HG03066 (cell line): ENCODE data around the gene PCDHGC5.

Experiments used
- ATAC-seq: cut with Tn5 transposase; IDR thresholded peaks from one replicate; pipeline ENCODE4 v1.9.1; 2021; ENCODE audit warnings: low read depth; ENCODE audit not compliant: unreplicated experiment

PCDHGC5 gene

GRCh38 chr5:141490271-141490670, 1.4 kb downstream of the PCDHGC5 start:
- ATAC-seq: no peak

DNA sequence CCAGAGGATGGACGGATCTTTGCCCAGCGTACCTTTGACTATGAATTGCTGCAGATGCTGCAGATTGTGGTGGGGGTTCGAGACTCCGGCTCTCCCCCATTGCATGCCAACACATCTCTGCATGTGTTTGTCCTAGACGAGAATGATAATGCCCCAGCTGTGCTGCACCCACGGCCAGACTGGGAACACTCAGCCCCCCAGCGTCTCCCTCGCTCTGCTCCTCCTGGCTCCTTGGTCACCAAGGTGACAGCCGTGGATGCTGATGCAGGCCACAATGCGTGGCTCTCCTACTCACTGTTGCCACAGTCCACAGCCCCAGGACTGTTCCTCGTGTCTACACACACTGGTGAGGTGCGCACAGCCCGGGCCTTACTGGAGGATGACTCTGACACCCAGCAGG, 1.9 kb downstream of the PCDHGC5 start:
- ATAC-seq: no peak

DNA sequence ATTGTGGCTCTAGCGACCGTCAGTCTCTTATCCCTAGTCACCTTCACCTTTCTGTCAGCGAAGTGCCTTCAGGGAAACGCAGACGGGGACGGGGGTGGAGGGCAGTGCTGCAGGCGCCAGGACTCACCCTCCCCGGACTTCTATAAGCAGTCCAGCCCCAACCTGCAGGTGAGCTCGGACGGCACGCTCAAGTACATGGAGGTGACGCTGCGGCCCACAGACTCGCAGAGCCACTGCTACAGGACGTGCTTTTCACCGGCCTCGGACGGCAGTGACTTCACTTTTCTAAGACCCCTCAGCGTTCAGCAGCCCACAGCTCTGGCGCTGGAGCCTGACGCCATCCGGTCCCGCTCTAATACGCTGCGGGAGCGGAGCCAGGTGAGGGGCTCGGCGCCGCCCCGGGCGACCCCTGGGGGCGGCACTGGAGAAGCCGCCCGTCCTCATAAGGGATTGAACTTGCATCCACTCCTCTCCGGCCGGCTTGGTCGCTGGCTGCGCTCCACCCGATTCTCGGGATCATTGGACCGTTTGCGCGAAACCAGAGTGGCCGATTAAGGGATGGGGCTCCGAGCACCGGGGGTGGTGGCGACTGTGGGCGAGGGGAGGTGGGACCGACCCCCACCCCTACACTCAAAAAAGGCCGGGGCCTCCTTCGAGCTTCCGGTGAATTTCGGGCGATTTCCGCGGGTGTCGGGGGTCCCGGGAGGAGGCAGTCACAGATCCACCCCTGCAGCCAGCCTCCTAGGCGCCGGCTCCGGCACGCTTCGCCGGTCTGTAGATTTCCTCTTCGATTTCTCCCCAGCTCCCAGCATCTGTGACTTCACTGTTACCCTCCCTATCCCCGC, 2.7 kb downstream of the PCDHGC5 start:
- ATAC-seq: no peak

- no peak for ATAC-seq
These were observed 3.4 kb downstream of the PCDHGC5 start for GRCh38 chr5:141492168-141492885.

- no peak for ATAC-seq
These were observed 4.9 kb downstream of the PCDHGC5 start for GRCh38 chr5:141493500-141494422.

DNA sequence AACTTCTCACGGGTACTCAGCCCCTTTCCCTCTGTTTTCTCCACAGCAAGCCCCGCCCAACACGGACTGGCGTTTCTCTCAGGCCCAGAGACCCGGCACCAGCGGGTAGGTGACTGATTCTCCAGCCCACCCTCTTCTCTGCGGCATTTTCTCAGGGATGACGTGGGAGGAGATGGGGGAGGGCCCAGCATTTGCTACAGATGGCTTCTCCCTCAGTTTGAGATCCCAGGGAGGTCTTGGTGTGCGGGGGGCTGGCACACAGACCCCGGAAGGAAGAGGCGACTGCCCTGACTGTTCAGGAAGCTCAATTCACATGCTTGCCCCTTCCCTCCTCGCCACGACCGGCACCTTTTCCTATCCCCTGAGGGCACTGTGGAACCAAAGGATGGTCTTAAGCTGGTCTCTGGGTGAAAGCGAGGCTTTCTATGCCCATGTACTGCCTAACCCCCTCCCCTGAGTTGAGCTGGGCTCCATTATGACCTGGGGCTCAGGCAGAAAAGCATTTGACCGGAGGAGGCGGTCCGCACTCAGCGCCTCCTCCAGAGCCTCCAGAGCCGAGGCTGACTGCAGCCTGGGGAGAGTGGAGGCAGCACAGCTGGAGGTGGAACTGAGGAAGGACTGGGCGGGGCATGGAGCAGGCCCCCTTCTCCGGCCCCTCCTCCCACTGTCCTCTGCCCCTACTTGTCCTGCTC, 6.0 kb downstream of the PCDHGC5 start:
- ATAC-seq: no peak

DNA sequence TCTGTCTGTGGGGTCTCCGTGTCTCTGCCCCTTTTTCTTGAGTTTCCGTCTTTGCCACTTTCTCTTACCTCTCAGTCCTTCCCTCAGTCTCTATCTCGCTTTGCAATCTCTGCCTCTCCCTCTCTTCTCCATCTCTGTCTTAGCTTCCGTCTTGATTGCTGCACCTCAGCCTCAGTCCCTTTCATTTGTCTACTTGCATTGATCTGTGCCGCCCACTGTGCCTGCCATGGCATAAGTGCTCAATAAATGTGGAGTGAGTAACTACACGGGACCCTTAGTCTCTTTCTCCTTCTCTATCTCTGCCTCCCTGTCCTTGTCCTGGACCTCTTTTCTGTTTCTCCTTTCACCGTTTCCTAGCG, 6.6 kb downstream of the PCDHGC5 start:
- ATAC-seq: no peak

GRCh38 chr5:141496038-141496437, 7.2 kb downstream of the PCDHGC5 start:
- ATAC-seq: no peak

DNA sequence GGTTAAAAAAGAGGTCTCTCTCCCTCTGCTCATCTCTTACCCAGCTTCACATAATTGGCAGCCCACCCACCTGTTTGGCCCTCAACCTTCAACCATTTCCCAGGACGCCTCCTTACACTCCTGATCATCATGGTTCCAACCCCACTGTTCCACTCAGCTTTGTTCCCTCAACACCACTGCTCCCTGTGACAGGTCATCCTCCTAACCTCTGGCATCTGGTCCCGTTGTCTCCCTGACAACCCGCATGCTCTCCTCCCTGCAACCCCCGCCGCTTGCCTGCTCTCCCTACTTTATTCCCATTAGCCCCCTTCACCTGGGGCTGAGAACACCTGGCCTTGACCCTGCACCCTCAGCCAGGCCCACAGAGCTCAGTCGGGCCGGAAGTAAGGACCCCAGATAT, 12.9 kb downstream of the PCDHGC5 start:
- ATAC-seq: no peak

GRCh38 chr5:141503681-141504080, 14.8 kb downstream of the PCDHGC5 start:
- ATAC-seq: no peak

DNA sequence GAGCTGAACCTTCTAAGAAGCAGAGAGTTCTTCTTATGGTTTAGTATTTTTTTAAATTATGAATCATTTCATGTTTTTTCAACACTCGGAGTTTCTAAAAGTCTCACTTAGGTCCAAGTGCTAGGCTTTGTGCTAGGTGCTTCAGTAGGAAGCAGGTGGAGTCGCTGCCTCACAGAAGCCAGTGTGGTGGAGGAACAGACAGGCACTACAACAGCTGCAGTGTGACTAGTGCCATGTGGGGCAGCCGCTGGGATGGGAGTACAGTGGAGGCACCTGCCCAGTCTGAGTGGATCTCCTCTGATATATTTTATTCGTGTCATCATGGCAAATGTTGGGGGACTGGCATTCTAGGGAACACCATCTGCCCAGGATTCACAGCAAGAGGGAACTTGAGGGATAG, 15.3 kb downstream of the PCDHGC5 start:
- no peak for ATAC-seq

GRCh38 chr5:141506381-141507155, 17.7 kb downstream of the PCDHGC5 start:
- ATAC-seq: no peak

DNA sequence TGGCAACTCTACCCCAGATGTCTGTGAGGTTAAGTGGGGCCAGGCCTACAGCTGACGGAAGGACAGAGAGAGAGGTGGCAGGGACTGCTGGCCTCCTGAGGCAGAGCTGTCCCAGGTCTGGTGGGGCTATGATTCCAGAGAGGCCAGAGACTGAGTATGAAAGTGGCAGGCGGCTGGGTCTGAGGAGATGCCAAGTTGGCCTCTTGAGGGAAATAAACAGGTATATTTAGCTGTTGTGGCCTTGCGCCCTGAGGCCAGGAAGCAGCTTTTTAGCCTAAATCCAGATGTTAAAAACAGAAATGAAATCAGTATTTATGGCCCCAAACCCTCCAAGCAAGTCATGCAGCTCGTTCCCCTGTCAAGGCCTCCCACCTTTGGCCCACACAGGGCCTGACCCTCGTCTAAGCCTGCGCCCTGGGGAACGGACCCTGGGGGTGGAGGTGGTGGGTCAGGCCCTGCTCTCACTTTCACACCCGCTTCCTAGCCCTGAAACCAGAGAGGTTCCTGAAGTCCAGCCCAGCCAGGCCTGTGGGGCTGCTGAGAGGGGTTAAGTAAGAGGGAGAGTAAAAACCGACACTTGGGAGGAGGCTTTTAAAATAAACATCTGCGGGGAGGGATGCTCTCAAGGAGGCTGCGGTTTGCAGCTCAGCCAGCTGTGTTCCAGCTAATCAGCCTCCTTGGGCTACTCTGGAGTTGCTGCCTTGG, 18.7 kb downstream of the PCDHGC5 start:
- ATAC-seq: peak; percentile 60

GRCh38 chr5:141508440-141508797, 19.5 kb downstream of the PCDHGC5 start:
- ATAC-seq: no peak

- ATAC-seq: no peak
These were observed 20.1 kb downstream of the PCDHGC5 start for GRCh38 chr5:141508798-141509611.

GRCh38 chr5:141510160-141510559, 21.3 kb downstream of the PCDHGC5 start:
- no peak for ATAC-seq

DNA sequence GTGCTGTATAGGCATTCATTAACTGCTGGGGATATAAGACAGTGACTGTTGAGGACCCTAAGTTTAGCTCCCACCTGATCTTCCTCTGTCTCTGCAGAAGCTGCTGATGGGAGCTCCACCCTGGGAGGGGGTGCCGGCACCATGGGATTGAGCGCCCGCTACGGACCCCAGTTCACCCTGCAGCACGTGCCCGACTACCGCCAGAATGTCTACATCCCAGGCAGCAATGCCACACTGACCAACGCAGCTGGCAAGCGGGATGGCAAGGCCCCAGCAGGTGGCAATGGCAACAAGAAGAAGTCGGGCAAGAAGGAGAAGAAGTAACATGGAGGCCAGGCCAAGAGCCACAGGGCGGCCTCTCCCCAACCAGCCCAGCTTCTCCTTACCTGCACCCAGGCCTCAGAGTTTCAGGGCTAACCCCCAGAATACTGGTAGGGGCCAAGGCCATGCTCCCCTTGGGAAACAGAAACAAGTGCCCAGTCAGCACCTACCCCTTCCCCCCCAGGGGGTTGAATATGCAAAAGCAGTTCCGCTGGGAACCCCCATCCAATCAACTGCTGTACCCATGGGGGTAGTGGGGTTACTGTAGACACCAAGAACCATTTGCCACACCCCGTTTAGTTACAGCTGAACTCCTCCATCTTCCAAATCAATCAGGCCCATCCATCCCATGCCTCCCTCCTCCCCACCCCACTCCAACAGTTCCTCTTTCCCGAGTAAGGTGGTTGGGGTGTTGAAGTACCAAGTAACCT, 22.1 kb downstream of the PCDHGC5 start:
- no peak for ATAC-seq
